Brain microvascular endothelial cell (primary cell): ENCODE data around the gene GAREM1.
"Not testable (repeated sequence)": the region's sequence is repeated elsewhere in the genome, so short reads cannot be mapped to it uniquely, and the experiment has no call there.

ENCODE experiments used
- DNase-seq: peaks from one replicate; pipeline ENCODE4 v3.0.0-alpha.2; 2020
- H3K27ac ChIP-seq: fragments of 250-450 bp; sonication (Bioruptor Pico); 2 replicates; pipeline ENCODE4 v1.5.1; 2020; ENCODE audit warnings: mild to moderate bottlenecking, moderate library complexity
- H3K27me3 ChIP-seq: fragments of 250-450 bp; sonication (Bioruptor Pico); replicated peaks from 2 replicates; pipeline ENCODE4 v1.5.1; 2020; ENCODE audit warnings: mild to moderate bottlenecking
- H3K36me3 ChIP-seq: fragments of 250-450 bp; sonication (Bioruptor Pico); replicated peaks from 2 replicates; pipeline ENCODE4 v1.5.1; 2020; ENCODE audit warnings: mild to moderate bottlenecking
- H3K4me3 ChIP-seq: 2 replicates; pipeline ENCODE4 v1.5.1; 2011; ENCODE audit warnings: low read depth, mild to moderate bottlenecking, control low read depth, low read length, moderate library complexity
- CTCF ChIP-seq: IDR thresholded peaks from 2 replicates; pipeline ENCODE4 v1.5.1; 2011; ENCODE audit warnings: low read depth, mild to moderate bottlenecking, moderate library complexity, low read length, control low read depth, inconsistent platforms; ENCODE audit errors: missing control alignments
- in situ Hi-C: cut with HindIII; loops from 2 replicates; pipeline ENCODE4 v1.10.0; 2017; ENCODE audit warnings: low sequenced_read_pairs, low pct_ligation_motif_present

GAREM1 gene

DNA sequence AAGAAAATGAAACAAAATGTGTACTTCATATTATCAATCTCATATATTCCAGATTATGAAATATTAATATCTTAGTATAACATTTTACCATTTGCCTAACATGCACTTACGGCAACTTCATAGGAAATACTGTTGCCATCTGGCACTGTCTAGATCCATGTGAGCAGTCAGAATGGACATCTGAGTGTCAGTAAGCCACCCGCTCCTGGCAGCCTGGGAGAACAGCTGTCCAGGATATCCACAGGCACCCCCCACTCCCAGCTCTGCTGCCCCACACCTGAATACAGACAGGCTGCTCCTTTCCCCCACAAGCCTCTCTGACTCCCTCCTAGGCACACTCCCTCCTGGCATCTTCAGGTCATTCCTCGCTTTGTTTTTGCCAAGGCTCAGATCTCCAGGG lies 127.0 kb downstream of the GAREM1 start:
- Histone ChIP-seq H3K4me3 (no peak overlapping the region), H3K36me3 (no peaks in the 10 kb centered on the region), H3K27ac (no peak overlapping the region), H3K27me3 (no peaks in the 10 kb centered on the region)
- in situ Hi-C loops, result no loop called here
- no peak for DNase-seq
- TF ChIP-seq CTCF, result no peak

DNA sequence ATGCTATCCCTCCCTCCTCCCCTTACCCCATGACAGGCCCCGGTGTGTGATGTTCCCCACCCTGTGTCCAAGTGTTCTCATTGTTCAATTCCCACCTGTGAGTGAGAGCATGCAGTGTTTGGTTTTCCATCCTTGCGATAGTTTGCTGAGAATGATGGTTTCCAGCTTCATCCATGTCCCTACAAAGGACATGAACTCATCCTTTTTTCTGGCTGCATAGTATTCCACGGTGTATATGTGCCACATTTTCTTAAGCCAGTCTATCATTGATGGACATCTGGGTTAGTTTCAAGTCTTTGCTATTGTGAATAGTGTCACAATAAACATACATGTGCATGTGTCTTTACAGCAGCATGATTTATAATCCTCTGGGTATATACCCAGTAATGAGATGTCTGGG lies 129.6 kb downstream of the GAREM1 start:
- in situ Hi-C loops, result not testable (repeated sequence)

DNA sequence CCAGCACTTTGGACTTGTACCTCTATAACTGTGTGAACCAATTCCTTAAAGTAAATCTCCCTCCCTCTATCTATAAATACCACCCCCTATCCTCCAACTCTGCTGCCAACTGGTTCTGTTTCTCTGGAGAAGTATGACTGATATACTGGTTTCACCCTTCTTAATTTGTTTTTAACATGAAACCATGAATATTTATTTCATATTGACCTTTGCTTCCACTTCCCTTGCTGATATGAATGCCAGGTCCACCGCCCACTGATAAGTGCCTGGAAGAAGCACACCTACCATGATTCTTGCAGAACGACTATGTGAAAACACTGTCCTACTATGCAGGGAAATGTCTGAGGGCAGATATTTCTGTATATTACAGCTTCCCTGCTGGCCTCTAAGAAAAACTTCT lies 131.6 kb downstream of the GAREM1 start:
- no peak for TF ChIP-seq CTCF
- Histone ChIP-seq H3K4me3 (no peak overlapping the region), H3K27ac (no peak overlapping the region), H3K36me3 (no peaks in the 10 kb centered on the region), H3K27me3 (no peaks in the 10 kb centered on the region)
- DNase-seq, result no peak
- in situ Hi-C loops, result no loop called here

More for the DNA sequence above, 129.6 kb downstream of the GAREM1 start:
- H3K4me3 ChIP-seq, H3K27me3 ChIP-seq, H3K36me3 ChIP-seq, H3K27ac ChIP-seq, DNase-seq: not testable (repeated sequence)

- H3K27me3 ChIP-seq, result no peaks in the 10 kb centered on the region
- H3K27ac ChIP-seq, result no peak overlapping the region
- H3K4me3 ChIP-seq, result no peak overlapping the region
- no peak for TF ChIP-seq CTCF
- DNase-seq, result no peak
- no peaks in the 10 kb centered on the region for H3K36me3 ChIP-seq
- in situ Hi-C loops, result no loop called here
Observed at GRCh38 chr18:32337821-32338220, 132.9 kb downstream of the GAREM1 start.

- no peak for TF ChIP-seq CTCF
- no peaks in the 10 kb centered on the region for H3K27me3 ChIP-seq
- H3K4me3 ChIP-seq, result no peak overlapping the region
- H3K27ac ChIP-seq, result no peak overlapping the region
- no peaks in the 10 kb centered on the region for H3K36me3 ChIP-seq
- DNase-seq, result no peak
- in situ Hi-C loops, result no loop called here
Observed at GRCh38 chr18:32337347-32337746, 133.3 kb downstream of the GAREM1 start.

DNA sequence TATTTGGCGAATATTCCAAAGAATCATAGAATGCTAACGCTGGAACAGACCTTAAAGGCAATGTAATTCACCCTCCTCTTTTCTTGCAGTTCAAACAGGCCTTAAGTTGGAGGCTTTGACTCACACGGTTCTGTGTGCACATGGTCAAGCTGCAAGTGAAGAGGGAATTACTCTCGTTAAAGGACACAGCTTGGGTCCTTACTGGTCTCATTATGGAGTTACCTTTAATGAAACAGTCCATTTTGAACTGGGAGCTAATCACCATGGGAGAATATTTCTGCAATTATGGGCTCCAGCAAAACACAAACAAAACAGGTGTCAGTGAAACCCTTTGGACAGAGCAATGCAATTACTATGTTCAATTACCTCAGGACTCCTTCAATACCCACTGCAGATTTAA lies 135.5 kb downstream of the GAREM1 start:
- Histone ChIP-seq H3K4me3 (no peak overlapping the region), H3K36me3 (no peaks in the 10 kb centered on the region), H3K27ac (no peak overlapping the region), H3K27me3 (no peaks in the 10 kb centered on the region)
- in situ Hi-C loops, result no loop called here
- no peak for TF ChIP-seq CTCF
- no peak for DNase-seq

- Histone ChIP-seq H3K27me3 (no peaks in the 10 kb centered on the region), H3K36me3 (no peaks in the 10 kb centered on the region), H3K4me3 (no peak overlapping the region), H3K27ac (no peak overlapping the region)
- DNase-seq, result no peak
- in situ Hi-C loops, result no loop called here
- TF ChIP-seq CTCF, result peak; percentile 44
Observed at GRCh38 chr18:32333781-32334180, 136.9 kb downstream of the GAREM1 start.
